Renal cortical epithelial cell (primary cell): ENCODE data around the gene RHCE. TPM values are rescaled to one million over a fixed set of nuclear protein-coding genes. Genes with fewer than 3 reads are reported as not detected.
"Not testable (repeated sequence)": the region's sequence is repeated elsewhere in the genome, so short reads cannot be mapped to it uniquely, and the experiment has no call there.

ENCODE experiments used
- DNase-seq: peaks from one replicate; pipeline ENCODE4 v3.0.0-alpha.2; 2011; ENCODE audit warnings: low read depth
- total RNA-seq: library from RNA; depleted of rRNA; stranded (reverse); fragments of >200 nt; gene quantifications from 2 replicates; pipeline ENCODE4 v1.2.3, GENCODE V29; 2014

Gene RHCE
- total RNA-seq, 1 donor from 2014 or later: 0.15 TPM

- no peak for DNase-seq
Observed at GRCh38 chr1:25342846-25343245, 77.8 kb downstream of the RHCE start.

- no peak for DNase-seq
Observed at GRCh38 chr1:25341746-25342145, 78.9 kb downstream of the RHCE start.

DNA sequence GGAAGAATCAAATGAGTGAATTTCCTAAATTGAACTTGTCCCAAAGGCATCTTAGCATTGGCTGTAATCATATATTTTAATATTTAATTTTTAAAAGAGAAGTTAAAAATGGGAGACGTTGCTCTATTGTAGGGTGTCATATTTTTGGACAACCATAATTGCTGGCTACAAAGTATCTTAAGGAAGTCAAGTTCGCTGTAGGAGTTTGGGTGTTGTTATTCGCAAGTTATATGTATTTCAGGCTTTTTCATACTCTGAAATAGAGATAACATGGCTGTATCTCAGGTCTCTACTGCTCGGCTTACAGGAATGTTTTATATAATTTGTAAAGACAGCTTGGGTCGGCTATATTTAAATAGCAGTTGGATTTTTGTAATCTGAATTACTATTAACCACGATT lies 81.6 kb downstream of the RHCE start:
- no peak for DNase-seq

DNA sequence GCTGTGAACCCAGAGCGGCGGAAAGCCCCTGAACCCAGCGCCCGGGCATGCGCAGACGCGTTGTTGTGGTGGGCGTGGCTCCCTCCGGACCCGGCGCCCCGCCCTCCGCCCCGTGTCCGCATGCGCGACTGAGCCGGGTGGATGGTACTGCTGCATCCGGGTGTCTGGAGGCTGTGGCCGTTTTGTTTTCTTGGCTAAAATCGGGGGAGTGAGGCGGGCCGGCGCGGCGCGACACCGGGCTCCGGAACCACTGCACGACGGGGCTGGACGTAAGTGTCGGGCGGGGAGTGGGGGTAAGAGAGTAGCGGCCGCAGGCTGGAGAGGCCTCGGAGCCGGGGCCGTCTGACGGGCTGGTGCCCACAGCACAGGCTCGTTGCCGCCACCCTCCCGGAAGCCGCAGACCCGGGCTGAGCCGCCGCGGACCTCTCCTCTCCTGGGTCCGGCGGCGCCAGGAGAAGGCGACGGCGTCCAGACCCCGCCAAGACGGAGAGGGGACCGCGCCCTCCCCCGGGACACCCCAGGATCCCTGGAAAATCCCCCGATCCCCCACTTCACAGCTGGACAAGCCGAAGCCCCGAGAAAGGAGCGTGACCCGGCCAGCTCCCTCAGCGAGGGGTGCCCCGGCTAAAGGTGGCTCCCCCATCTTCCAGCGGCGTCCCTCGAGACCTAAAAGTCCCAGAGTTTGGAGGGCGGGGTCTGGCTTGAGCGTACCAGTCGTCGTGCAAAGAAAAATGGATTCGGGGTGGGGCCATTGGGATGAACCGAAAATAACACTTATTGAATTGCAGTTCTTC lies 82.2 kb downstream of the RHCE start, which contains the start of gene TMEM50A:
TSS of gene TMEM50A (plus strand) at position 147 of the 794 bp plus-strand sequence. CDS start 2,153 bp downstream, outside the sequence.
- peak; percentile 62 for DNase-seq

GRCh38 chr1:25337483-25338187 lies 83.0 kb downstream of the RHCE start:
- DNase-seq: not testable (repeated sequence)

GRCh38 chr1:25336922-25337354 lies 83.7 kb downstream of the RHCE start:
- DNase-seq: not testable (repeated sequence)

DNA sequence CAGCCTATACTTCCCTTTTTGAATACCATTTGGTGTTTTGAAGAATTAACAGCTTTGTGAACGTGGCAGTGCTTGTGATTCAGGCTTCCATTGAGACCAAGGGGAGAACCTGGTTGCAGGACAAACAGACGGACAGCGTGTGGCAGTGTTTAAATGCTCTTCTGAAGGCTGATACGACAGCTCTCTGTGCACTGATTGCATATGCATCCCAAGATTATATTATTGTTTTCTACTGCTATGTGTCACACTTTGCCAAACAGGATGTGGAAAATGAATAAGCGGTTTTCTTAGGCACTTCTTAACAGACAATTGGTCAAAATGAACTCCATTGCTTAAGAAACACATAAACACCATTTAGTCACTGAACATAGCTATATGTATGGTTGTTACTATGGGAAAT lies 90.7 kb downstream of the RHCE start:
- peak; percentile 31 for DNase-seq

GRCh38 chr1:25329336-25329735 lies 91.3 kb downstream of the RHCE start:
- DNase-seq: not testable (repeated sequence)

- not testable (repeated sequence) for DNase-seq
Observed at GRCh38 chr1:25328791-25329185, 91.8 kb downstream of the RHCE start.

- DNase-seq: not testable (repeated sequence)
Observed at GRCh38 chr1:25327864-25328790, 92.5 kb downstream of the RHCE start.

DNA sequence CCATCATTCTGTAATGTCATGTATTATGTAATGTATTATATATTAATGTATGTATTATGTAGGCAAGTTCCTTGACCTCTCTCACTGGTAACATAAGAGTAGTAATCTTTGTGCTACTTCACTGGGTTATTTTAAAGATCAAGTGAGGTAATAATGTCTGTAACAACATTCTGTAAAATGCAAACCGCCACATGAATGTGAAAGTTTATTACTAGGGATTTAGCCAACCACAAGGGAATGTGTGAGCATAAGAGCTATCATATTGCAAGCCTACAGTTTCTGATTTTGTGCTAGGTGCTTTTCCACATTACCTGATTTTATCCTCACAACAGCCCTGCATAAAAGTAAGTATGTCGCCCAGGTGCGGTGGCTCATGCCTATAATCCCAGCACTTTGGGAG lies 96.2 kb downstream of the RHCE start:
- DNase-seq: not testable (repeated sequence)

GRCh38 chr1:25322127-25322526 lies 98.5 kb downstream of the RHCE start:
- not testable (repeated sequence) for DNase-seq

DNA sequence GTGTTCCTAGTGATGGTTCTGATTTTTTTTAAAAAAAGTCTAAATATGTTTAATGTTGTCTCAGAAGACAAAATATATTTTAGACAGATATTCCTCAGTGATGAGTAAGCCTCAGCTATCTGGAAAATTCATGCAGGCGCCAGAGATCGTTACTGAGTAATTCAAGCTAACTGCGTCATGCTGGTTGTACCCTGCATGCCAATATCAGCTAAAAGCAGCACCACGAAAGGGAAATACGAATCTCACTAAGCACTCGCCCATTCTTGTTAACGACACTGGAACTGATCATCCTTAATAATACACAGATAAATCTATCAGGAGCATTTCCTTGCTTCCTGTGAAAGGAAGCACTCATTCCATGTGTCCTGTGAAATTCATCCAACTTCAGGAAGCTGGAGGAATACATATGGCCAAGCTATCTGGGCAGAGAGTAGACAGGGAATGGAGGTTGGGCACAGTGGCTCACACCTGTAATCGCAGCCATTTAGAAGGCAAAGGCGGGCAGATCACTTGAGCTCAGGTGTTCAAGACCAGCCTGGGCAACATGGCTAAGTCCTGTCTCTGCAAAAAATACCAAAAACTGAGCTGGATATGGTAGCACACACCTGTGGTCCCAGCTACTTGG lies 100.2 kb downstream of the RHCE start:
- peak; percentile 15 for DNase-seq

GRCh38 chr1:25312806-25313470 lies 107.7 kb downstream of the RHCE start:
- DNase-seq: not testable (repeated sequence)

Other genes starting within 250 kb of the RHCE start
- 47.8 and 51.7 TPM in 2 replicates for gene SYF2, start 188.3 kb downstream of the RHCE start, total RNA-seq
- 59.9 and 153 TPM in 2 replicates for gene RSRP1, start 173.4 kb downstream of the RHCE start, total RNA-seq
- gene RHD, start 148.3 kb downstream of the RHCE start, total RNA-seq: not detected in 2 replicates
- gene TMEM50A, start 82.5 kb downstream of the RHCE start, total RNA-seq: 164 and 170 TPM in 2 replicates
- gene MACO1, start 10.1 kb upstream of the RHCE start, total RNA-seq: 20.2 and 21.0 TPM in 2 replicates
- gene LDLRAP1, start 122.8 kb upstream of the RHCE start, total RNA-seq: 5.4 and 6.9 TPM in 2 replicates
- 0.10 TPM in 1 of 2 replicates, not detected in the other for gene MAN1C1, start 196.0 kb upstream of the RHCE start, total RNA-seq